Subcutaneous adipose tissue (tissue), 4 donors: ENCODE results near the gene OR51M1. TPM values are rescaled to one million over a fixed set of nuclear protein-coding genes. Genes with fewer than 3 reads are reported as not detected.

ENCODE experiments used
- total RNA-seq, 4 donors: library from RNA; depleted of rRNA; stranded (reverse); fragments of >200 nt; gene quantifications; one replicate each; pipeline ENCODE4 v1.1.0, GENCODE V29; 2016
- TF ChIP-seq, protein P1 (sequence below): fragments of 450-650 bp; IDR thresholded peaks from one replicate; pipeline ENCODE4 v1.5.1; 2016; ENCODE audit warnings: low read depth, mild to moderate bottlenecking, control low read depth, antibody characterized with exemption, moderate library complexity

The OR51M1 gene
- total RNA-seq, 4 donors from 2014 or later: not detected

GRCh38 chr11:5349550-5349949, 34.1 kb upstream of the OR51M1 start:
- TF ChIP-seq, protein P1, sequence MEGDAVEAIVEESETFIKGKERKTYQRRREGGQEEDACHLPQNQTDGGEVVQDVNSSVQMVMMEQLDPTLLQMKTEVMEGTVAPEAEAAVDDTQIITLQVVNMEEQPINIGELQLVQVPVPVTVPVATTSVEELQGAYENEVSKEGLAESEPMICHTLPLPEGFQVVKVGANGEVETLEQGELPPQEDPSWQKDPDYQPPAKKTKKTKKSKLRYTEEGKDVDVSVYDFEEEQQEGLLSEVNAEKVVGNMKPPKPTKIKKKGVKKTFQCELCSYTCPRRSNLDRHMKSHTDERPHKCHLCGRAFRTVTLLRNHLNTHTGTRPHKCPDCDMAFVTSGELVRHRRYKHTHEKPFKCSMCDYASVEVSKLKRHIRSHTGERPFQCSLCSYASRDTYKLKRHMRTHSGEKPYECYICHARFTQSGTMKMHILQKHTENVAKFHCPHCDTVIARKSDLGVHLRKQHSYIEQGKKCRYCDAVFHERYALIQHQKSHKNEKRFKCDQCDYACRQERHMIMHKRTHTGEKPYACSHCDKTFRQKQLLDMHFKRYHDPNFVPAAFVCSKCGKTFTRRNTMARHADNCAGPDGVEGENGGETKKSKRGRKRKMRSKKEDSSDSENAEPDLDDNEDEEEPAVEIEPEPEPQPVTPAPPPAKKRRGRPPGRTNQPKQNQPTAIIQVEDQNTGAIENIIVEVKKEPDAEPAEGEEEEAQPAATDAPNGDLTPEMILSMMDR: no peak

DNA sequence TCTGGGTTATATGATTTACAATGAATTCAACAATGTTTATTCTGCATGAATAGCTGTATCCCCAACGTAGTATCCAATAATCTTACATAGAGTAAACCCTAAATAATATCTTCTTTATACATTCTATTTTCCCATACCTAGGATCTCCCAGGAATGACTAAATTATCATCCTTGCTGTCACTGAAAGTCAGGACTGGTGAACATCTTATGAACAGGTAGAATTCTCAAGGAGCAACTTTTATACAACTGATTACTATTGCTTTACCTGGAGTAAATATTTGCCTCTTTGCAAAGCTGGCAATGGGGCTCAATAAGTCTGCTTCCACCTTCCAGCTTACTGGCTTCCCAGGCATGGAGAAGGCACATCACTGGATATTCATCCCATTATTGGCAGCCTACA, 32.4 kb upstream of the OR51M1 start, which contains the start of gene OR51B6:
TSS of gene OR51B6 (plus strand) at position 301 of the 400 bp plus-strand sequence. CDS start at position 301, 0 bp downstream.
- TF ChIP-seq, protein P1: no peak

DNA sequence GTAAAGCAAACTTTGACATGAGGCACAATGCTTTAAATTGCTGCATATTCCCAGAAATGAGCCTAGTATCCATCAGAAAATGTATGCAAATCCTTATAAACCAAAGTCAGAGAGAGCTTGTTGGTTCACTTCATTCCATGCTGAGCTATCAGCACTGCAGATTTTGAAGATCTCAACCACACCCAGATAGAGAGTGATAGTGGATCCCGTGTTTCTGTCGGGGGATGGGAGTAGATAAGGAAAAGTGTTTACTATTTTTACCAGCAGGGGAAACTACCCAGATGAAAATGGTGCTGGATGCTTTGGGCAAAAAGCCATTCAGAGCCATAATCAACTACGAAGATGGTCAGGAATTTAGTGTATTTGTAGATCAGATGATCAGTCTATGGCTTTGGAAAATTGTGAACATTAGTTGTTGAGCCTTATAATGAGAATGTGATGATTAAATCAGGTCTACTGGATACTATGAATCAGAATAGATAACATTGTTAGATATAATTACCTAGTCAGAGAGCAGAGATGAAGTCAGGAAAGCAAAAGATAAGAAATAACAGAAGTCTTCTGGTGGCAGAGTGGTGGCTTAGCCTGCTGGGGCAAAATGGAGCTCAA, 21.5 kb upstream of the OR51M1 start:
- TF ChIP-seq, protein P1: no peak

DNA sequence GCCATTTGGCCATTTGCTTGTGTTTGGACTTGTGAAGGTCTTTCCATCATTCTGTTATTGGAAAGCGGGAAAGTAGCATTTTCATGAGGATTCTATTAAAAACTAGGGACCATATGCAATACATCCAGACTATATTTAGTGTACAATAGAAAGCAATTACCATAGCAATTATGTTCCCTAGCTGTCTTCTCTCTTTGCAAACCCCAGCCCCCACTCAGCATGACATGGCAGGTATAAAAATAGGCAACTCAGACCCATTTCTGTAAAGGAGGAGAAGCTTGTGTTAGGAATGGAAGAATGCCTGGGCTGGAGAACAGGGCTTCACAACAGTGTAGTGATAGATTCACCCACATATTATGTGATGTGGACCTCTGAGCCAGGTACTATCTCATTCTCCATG, 19.9 kb upstream of the OR51M1 start:
- TF ChIP-seq, protein P1: no peak

- TF ChIP-seq, protein P1: no peak
Observed at GRCh38 chr11:5364214-5364613, 19.4 kb upstream of the OR51M1 start.

DNA sequence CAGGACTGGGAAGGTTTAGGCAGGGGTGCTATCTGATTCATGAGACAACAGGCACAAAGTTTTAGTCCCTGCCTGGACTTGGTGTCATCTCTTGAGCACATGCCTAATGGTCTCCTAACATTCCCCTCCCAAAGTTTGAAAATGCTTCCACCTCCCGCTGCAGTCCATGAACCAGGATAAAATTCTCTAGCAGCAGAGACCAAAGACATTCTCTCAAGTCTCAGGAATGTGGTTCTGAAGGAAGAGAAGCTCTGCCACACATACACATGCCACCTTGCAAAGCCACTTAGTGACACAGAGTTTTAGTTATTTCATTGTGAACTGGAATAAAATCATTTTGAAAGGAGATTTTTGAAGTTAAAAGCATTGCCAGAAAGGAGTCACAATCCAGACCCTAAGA, 16.8 kb upstream of the OR51M1 start:
- TF ChIP-seq, protein P1: no peak

GRCh38 chr11:5367448-5368074, 16.1 kb upstream of the OR51M1 start:
- TF ChIP-seq, protein P1: no peak
